Stimulated activated CD4-positive, alpha-beta T cell treated with anti-CD3 and anti-CD28 coated beads, TNF-alpha, amount 100 ng/mL, for 4 hours (primary cell): ENCODE measurements around the gene KLHL35.
"Not testable (repeated sequence)": the region's sequence is repeated elsewhere in the genome, so short reads cannot be mapped to it uniquely, and the experiment has no call there.

Experiments
- DNase-seq, 3 experiments: peaks; one replicate each; pipeline ENCODE4 v3.0.0-alpha.2; 2020; ENCODE audit warnings: low read depth in 3 of 3

Gene KLHL35

GRCh38 chr11:75388386-75389275, 44.4 kb downstream of the KLHL35 start:
- DNase-seq, result peak in 2 of 3 experiments; percentile 38 to 45

- DNase-seq, result no peak
Measured at GRCh38 chr11:75387736-75388294, 45.2 kb downstream of the KLHL35 start.

- no peak for DNase-seq
Measured at GRCh38 chr11:75386942-75387630, 45.9 kb downstream of the KLHL35 start.

GRCh38 chr11:75384438-75385080, 48.4 kb downstream of the KLHL35 start:
- DNase-seq, result peak; percentile 56 to 62 (median 59)

GRCh38 chr11:75383246-75383645, 49.8 kb downstream of the KLHL35 start:
- DNase-seq, result no peak

GRCh38 chr11:75380716-75381420, 52.1 kb downstream of the KLHL35 start:
- no peak for DNase-seq

- no peak for DNase-seq
Measured at GRCh38 chr11:75380245-75380644, 52.8 kb downstream of the KLHL35 start.

GRCh38 chr11:75378776-75379175, 54.2 kb downstream of the KLHL35 start:
- not testable (repeated sequence) for DNase-seq

GRCh38 chr11:75376175-75376574, 56.8 kb downstream of the KLHL35 start:
- no peak for DNase-seq

GRCh38 chr11:75375626-75376025, 57.4 kb downstream of the KLHL35 start:
- DNase-seq, result no peak

- no peak for DNase-seq
Measured at GRCh38 chr11:75374646-75375045, 58.4 kb downstream of the KLHL35 start.

GRCh38 chr11:75373201-75373600, 59.8 kb downstream of the KLHL35 start:
- DNase-seq, result no peak
